Fibroblast of pulmonary artery (primary cell): ENCODE data around the gene PCNT.
"Not testable (repeated sequence)": the region's sequence is repeated elsewhere in the genome, so short reads cannot be mapped to it uniquely, and the experiment has no call there.

Experiments
- DNase-seq: peaks from one replicate; pipeline ENCODE4 v3.0.0-alpha.2; 2010; ENCODE audit warnings: low read depth
- H3K4me3 ChIP-seq: replicated peaks from 2 replicates; pipeline ENCODE4 v1.5.1; 2011; ENCODE audit warnings: low read depth, mild to moderate bottlenecking, control low read depth, low read length, moderate library complexity
- CTCF ChIP-seq: IDR thresholded peaks from 2 replicates; pipeline ENCODE4 v1.5.1; 2011; ENCODE audit warnings: mild to moderate bottlenecking, control low read depth, low read length, inconsistent platforms; ENCODE audit errors: missing control alignments

Gene PCNT

GRCh38 chr21:46456750-46457149, 132.8 kb downstream of the PCNT start:
- no peak for TF ChIP-seq CTCF
- no peak overlapping the region for H3K4me3 ChIP-seq
- DNase-seq = no peak

- DNase-seq = peak; percentile 43
- TF ChIP-seq CTCF = no peak
- H3K4me3 ChIP-seq = peak overlapping the region; percentile 65
These were observed 133.9 kb downstream of the PCNT start for GRCh38 chr21:46457801-46458314.

- no peak for TF ChIP-seq CTCF
- DNase-seq = peak; percentile 97
- peak within 1 kb of the TSS; percentile 77 for H3K4me3 ChIP-seq
These were observed 134.5 kb downstream of the PCNT start, which contains the start of gene DIP2A for GRCh38 chr21:46458315-46459023. DIP2A (plus strand) TSS chr21:46458891; CDS start chr21:46459132, 241 bp downstream.

DNA sequence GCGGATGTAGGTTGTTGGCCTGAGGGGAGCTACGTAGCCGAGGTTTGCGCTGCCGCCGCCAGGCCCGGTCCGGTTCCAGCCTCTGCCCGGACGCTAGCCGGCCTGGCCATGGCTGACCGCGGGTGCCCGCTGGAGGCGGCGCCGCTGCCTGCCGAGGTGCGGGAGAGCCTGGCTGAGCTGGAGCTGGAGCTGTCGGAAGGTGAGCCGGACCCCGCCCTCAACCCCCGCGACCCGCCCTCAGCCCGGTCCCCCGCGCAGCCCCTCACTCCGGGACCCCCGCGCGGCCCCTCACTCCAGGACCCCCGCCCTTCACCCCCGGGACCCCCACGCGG, 135.0 kb downstream of the PCNT start:
- no peak for TF ChIP-seq CTCF
- DNase-seq = no peak
- peak overlapping the region; percentile 77 for H3K4me3 ChIP-seq

GRCh38 chr21:46459356-46460112, 135.6 kb downstream of the PCNT start:
- peak overlapping the region; percentile 77 for H3K4me3 ChIP-seq
- peak; percentile 46 for DNase-seq
- TF ChIP-seq CTCF = no peak

GRCh38 chr21:46461909-46462308, 138.0 kb downstream of the PCNT start:
- no peak overlapping the region for H3K4me3 ChIP-seq
- no peak for DNase-seq
- no peak for TF ChIP-seq CTCF

- H3K4me3 ChIP-seq, DNase-seq: not testable (repeated sequence)
These were observed 141.2 kb downstream of the PCNT start for GRCh38 chr21:46465153-46465552.
